Activated CD8-positive, alpha-beta memory T cell treated with anti-CD3 and anti-CD28 coated beads for 36 hours (primary cell): ENCODE measurements around the gene ALKBH2. TPM values are rescaled to one million over a fixed set of nuclear protein-coding genes. Genes with fewer than 3 reads are reported as not detected.
"Not testable (repeated sequence)": the region's sequence is repeated elsewhere in the genome, so short reads cannot be mapped to it uniquely, and the experiment has no call there.

Experiments used
- CTCF ChIA-PET: fragments of 350-600 bp; sonication (Branson Sonifier 250); formaldehyde crosslinking; loops from one replicate; lab custom pipeline; 2021; ENCODE audit warnings: antibody characterized with exemption; lab: Charles Lee
- POLR2A ChIA-PET: fragments of 350-600 bp; sonication (Branson Sonifier 250); formaldehyde crosslinking; loops from one replicate; lab custom pipeline; 2021; ENCODE audit warnings: antibody characterized with exemption; lab: Charles Lee
- total RNA-seq, 2 experiments: library from RNA; stranded (reverse); gene quantifications; one replicate each; pipeline ENCODE4 v1.2.3, GENCODE V29; 2021

The ALKBH2 gene
- total RNA-seq, 2 experiments from 2014 or later: 40.1 to 42.3 TPM

DNA sequence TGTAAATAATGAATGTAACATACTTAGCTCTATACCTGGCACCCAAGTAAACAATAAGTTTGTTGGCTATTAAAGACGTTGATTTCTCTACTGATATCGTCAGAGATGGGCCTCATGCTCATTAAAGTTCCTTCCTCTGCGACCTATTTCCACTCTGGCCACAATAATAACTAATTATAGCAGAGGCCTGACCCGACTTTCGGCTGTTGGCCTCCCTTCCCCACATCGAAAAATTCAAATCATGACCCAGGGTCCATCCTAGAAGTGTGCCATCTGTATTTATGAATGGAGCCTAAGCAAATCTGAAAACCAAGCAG is 41.2 kb downstream of the ALKBH2 start:
- CTCF ChIA-PET: interaction anchor here (0.7 kb wide), 2 partner anchors 37 to 40 kb away, joined by 3 read pairs; no protein-coding TSS in a partner anchor
- POLR2A ChIA-PET: interaction anchor here (0.7 kb wide), 1 partner anchor 7 kb away, joined by 7 read pairs; no protein-coding TSS in a partner anchor

DNA sequence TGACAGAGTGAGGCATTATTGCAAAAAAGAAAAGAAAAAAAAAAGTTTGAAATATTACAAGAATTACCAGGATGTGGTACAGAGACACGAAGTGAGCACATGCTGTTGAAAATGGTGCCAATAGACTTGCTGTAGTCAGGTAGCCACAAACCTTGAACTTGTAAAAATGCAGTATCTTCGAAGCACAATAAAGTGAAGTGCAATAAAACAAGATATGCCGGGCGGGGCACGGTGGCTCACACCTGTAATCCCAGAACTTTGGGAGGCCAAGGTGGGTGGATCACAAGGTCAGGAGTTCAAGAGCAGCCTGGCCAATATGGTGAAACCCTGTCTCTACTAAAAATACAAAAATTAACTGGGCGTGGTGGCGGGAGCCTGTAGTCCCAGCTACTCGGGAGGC is 43.5 kb downstream of the ALKBH2 start:
- POLR2A ChIA-PET, CTCF ChIA-PET: not testable (repeated sequence)

DNA sequence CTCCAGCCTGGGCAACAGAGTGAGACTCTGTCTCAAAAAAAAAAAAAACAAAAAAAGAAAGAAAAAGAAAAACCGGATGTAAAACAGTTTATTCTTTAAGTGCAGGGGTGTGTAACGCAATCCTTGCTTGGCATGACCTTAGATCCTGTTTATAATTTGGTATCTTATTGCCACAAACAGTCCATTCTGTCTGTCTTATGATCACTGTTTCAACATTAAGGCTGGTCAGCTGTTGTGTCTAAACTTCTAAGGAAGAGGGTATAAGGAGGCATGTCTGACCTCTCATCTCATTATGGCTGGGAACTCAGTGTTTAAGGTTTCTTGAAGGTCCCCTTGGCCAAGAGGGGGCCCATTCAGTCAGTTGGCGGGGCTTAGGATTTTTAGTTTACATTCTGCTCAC is 44.6 kb downstream of the ALKBH2 start:
- POLR2A ChIA-PET: not testable (repeated sequence)
- CTCF ChIA-PET: interaction anchor here (0.7 kb wide), 1 partner anchor 109 kb away, joined by 3 read pairs; no protein-coding TSS in a partner anchor

DNA sequence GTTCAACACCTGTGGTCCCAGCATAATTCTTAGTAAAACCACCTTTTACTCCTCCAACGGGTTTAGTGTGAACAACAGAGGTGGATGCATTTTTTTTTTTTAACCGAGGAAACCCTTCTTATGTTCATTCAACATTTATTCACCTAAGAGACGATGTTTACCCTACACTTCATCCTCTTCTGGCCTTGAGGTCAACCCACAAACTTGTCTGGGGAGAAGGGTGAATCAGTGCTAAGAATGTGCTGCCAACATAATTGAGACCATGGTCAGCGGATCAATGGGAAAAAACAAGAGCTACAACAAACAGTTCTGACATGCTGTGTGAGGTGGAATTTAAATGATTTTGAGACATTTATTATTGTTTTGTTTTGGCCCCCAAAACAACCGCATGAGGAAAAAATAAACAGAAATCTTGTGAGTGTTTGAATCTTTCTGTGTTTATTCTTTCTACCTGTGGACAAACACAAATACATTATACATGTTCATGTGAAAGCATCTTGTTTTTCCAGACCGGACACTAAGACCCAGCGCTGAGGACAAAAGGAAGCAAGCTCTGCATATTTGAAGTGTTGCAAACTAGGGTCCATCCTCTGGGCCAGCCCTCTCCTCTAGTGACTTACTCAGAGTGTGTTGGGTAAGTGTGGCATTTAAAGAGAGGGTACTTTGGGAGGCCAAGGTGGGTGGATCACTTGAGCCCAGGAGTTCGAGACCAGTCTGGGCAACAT is 46.0 kb downstream of the ALKBH2 start:
- CTCF ChIA-PET: no interaction called here
- POLR2A ChIA-PET: no interaction called here

DNA sequence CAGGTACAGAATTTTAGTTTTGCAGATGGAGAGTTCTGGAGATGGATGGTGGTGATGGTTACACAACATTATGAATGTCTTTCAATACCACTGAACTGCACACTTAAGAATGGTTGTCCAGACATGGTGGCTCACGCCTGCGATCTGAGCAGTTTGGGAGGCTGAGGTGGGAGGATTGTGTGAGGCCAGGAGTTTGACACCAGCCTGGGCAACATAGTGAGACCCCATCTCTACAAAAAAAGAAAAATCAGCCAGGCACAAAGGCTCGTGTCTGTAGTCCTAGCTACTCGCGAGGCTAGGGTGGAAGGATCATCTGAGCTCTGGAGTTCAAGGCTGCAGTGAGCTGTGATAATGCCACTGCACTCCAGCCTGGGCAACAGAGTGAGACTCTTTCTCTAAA is 49.0 kb downstream of the ALKBH2 start:
- ChIA-PET POLR2A (no interaction called here), CTCF (no interaction called here)

Other genes with a start within 250 kb of the ALKBH2 start
- gene SSH1, start 235.9 kb downstream of the ALKBH2 start, total RNA-seq: 10 to 100 TPM; 37.1 to 43.1 TPM
- gene DAO, start 213.4 kb downstream of the ALKBH2 start, total RNA-seq: not detected
- gene SVOP, start 72.4 kb downstream of the ALKBH2 start, total RNA-seq: not detected
- gene USP30, start 40.9 kb downstream of the ALKBH2 start, total RNA-seq: 1 to 10 TPM; 7.5 to 8.5 TPM
- gene UNG, start 4.1 kb upstream of the ALKBH2 start, total RNA-seq: 100 to 1,000 TPM in 1 of 2 experiments, 10 to 100 TPM in 1; 96.7 to 106 TPM
- gene ACACB, start 23.1 kb upstream of the ALKBH2 start, total RNA-seq: 1 to 10 TPM; 9.5 to 9.6 TPM
- not detected for gene FOXN4, start 215.8 kb upstream of the ALKBH2 start, total RNA-seq